Ovary (tissue), 9 donors: ENCODE results near the gene DOCK11. TPM values are rescaled to one million over a fixed set of nuclear protein-coding genes. Genes with fewer than 3 reads are reported as not detected.
A peak's percentile ranks its signal among the peaks of the same experiment; 100 is the strongest.

Experiments
- DNase-seq, 5 donors: peaks; one replicate each; pipeline ENCODE4 v3.0.0-alpha.2; 2019 to 2020
- H3K27ac ChIP-seq, 2 donors: fragments of 200-600 bp; one replicate each; pipeline versions ENCODE4 v1.5.1 to v1.8.0; 2019 to 2022
- H3K27me3 ChIP-seq: fragments of 200-600 bp; one replicate; pipeline ENCODE4 v1.8.0; 2022
- H3K36me3 ChIP-seq: fragments of 200-600 bp; sonication (generic); one replicate; pipeline ENCODE4 v1.5.1; 2019
- H3K4me1 ChIP-seq: one replicate; pipeline ENCODE4 v1.8.1; 2013; ENCODE audit warnings: mild to moderate bottlenecking, moderate library complexity; ENCODE audit not compliant: insufficient read depth
- H3K4me3 ChIP-seq: fragments of 200-600 bp; sonication (generic); one replicate; pipeline ENCODE4 v1.5.1; 2017
- H3K9me3 ChIP-seq, 2 donors: fragments of 200-600 bp in 1 of 2; sonication (generic) in 1 of 2; one replicate each; pipeline versions ENCODE4 v1.5.1 to v1.8.1; 2013 to 2019; ENCODE audit warnings: mild to moderate bottlenecking in 1 of 2, moderate library complexity in 1 of 2
- EP300 ChIP-seq: sonication (generic); formaldehyde crosslinking; IDR thresholded peaks from one replicate; pipeline ENCODE4 v1.6.1; 2017; ENCODE audit warnings: antibody characterized with exemption
- POLR2A ChIP-seq: fragments of 450-650 bp; IDR thresholded peaks from one replicate; pipeline ENCODE4 v1.6.1; 2017; ENCODE audit warnings: antibody characterized with exemption, mild to moderate bottlenecking, moderate library complexity
- WGBS, 3 donors: extraction: QIAGEN DNeasy Blood & Tissue Kit in 1 of 3; methylation state at CpG; one replicate each; pipeline versions ENCODE4 v1.1.5 to v1.1.7; 2013 to 2017; 5-methylcytosine and 5-hydroxymethylcytosine counted together
- intact Hi-C, 4 donors: fragments of 100-400 bp; cut with DNase I; formaldehyde crosslinking; loops; one replicate each; pipeline versions ENCODE4 v1.11.0 to v1.15.1; 2022 to 2023
- polyA plus RNA-seq, 2 donors: library from polyadenylated mRNA; stranded (reverse); fragments of 200-250 nt in 1 of 2; fragments of 350-450 nt in 1 of 2; fragmentation: Illumina TruSeq in 1 of 2; extraction: RNeasy Lipid Tissue Mini Kit (QIAGEN cat#74804) in 1 of 2; gene quantifications; one replicate each; pipeline ENCODE4 v1.2.3, GENCODE V29; 2013 to 2014
- total RNA-seq, 7 donors: library from RNA; depleted of rRNA in 2 of 7; stranded (reverse); fragments of >200 nt in 2 of 7; fragmentation: NEBNext Ultra II Directional in 3 of 7; extraction: Animal tissue kit (Norgen Biotek cat#: 25700) in 3 of 7; gene quantifications; one replicate each; pipeline versions ENCODE4 v1.1.0 to v1.2.4, GENCODE V29; 2016 to 2023
- TF ChIP-seq, protein P1 (sequence below), 3 donors: fragments of 450-650 bp in 2 of 3; fragments of 200-600 bp in 1 of 3; IDR thresholded peaks; one replicate each; pipeline versions ENCODE4 v1.5.1 to v1.8.0; 2016 to 2022; ENCODE audit warnings: antibody characterized with exemption in 3 of 3, mild to moderate bottlenecking in 1 of 3
- donor health status: DM: no; HTN: no; CAD: no; lungs with moderate emphysema.
- donor health status: DM: no; HTN: no; CAD: no.
- donor health status: Bipolar disorder and iron deficiency.
- donor health status: DM: yes; HTN: yes; CAD: no.
- donor health status: DM: no; HTN: no; CAD: no.
- donor health status: DM: yes; HTN: yes; CAD: no.

DOCK11 gene
- total and polyA plus RNA-seq, 9 donors = 3.6 to 18.5 (median 6.1) TPM

DNA sequence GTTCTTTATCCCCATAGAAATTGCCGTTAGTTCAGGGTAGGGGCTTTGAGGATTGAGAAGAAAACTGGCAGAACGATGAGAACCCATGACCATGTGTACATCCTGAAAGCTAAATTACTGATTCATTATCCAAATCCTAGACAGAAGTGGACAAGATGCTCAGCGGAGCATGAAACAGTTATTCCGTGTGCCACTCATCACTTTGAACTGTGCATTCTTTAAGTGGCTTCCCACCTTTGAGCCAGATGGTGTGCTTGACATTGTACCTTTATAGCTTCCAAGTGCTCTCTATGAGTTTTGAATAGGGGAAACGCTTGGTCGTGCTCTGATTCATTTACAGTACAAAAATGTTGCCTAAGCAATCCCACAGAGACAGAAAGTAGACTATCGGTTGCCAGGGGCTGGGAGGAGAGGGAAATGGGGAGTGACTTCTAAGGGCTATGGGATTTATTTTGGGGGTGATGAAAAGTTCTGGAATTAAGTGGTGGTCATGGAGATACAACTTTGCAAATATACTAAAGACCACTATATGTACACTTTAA, 100.0 kb downstream of the DOCK11 start:
- WGBS, 3 donors = 66 to 72% (median 71%) methylated on average over 7 of the region's 7 CpGs
- no peaks in the 10 kb centered on the region for H3K4me1 ChIP-seq
- no peak overlapping the region for H3K4me3 ChIP-seq
- TF ChIP-seq POLR2A = no peak
- TF ChIP-seq, protein P1, sequence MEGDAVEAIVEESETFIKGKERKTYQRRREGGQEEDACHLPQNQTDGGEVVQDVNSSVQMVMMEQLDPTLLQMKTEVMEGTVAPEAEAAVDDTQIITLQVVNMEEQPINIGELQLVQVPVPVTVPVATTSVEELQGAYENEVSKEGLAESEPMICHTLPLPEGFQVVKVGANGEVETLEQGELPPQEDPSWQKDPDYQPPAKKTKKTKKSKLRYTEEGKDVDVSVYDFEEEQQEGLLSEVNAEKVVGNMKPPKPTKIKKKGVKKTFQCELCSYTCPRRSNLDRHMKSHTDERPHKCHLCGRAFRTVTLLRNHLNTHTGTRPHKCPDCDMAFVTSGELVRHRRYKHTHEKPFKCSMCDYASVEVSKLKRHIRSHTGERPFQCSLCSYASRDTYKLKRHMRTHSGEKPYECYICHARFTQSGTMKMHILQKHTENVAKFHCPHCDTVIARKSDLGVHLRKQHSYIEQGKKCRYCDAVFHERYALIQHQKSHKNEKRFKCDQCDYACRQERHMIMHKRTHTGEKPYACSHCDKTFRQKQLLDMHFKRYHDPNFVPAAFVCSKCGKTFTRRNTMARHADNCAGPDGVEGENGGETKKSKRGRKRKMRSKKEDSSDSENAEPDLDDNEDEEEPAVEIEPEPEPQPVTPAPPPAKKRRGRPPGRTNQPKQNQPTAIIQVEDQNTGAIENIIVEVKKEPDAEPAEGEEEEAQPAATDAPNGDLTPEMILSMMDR (IDR thresholded peaks at IDR 0.05) = no peak
- no peak for TF ChIP-seq EP300
- intact Hi-C loops = no loop called here
- H3K27me3 ChIP-seq = no peaks in the 10 kb centered on the region
- H3K27ac ChIP-seq = no peak overlapping the region
- H3K36me3 ChIP-seq = no peaks in the 10 kb centered on the region
- H3K9me3 ChIP-seq = no peaks in the 10 kb centered on the region
- DNase-seq = no peak

- no peaks in the 10 kb centered on the region for H3K4me1 ChIP-seq
- H3K36me3 ChIP-seq = no peaks in the 10 kb centered on the region
- H3K27ac ChIP-seq = no peak overlapping the region
- TF ChIP-seq, protein P1 (IDR thresholded peaks at IDR 0.05) = no peak
- no peak for TF ChIP-seq POLR2A
- no peak for TF ChIP-seq EP300
- intact Hi-C loops = no loop called here
- no peaks in the 10 kb centered on the region for H3K9me3 ChIP-seq
- DNase-seq = no peak
- H3K4me3 ChIP-seq = no peak overlapping the region
- no peaks in the 10 kb centered on the region for H3K27me3 ChIP-seq
Observed at GRCh38 chrX:118596390-118596789, 100.8 kb downstream of the DOCK11 start.

- WGBS, 3 donors = 18 to 23% (median 18%) methylated on average over 7 of the region's 7 CpGs
- H3K4me3 ChIP-seq = no peak overlapping the region
- H3K4me1 ChIP-seq = no peaks in the 10 kb centered on the region
- no peaks in the 10 kb centered on the region for H3K36me3 ChIP-seq
- peak in 4 of 5 donors; percentile 14 to 62 (median 36) for DNase-seq
- no peaks in the 10 kb centered on the region for H3K9me3 ChIP-seq
- H3K27me3 ChIP-seq = no peaks in the 10 kb centered on the region
- intact Hi-C loops = loop anchor here in 1 of 4 donors (10.0 kb wide), 1 partner anchor 149 kb away; no protein-coding TSS in a partner anchor
- TF ChIP-seq, protein P1 (IDR thresholded peaks at IDR 0.05) = peak; percentile 28 to 51 (median 46)
- TF ChIP-seq EP300 = no peak
- TF ChIP-seq POLR2A = no peak
- H3K27ac ChIP-seq = no peak overlapping the region
Observed at GRCh38 chrX:118603981-118604380, 108.4 kb downstream of the DOCK11 start.

- H3K27me3 ChIP-seq = no peaks in the 10 kb centered on the region
- intact Hi-C loops = no loop called here
- WGBS, 3 donors = 64 to 81% (median 74%) methylated on average over 2 of the region's 2 CpGs
- no peak overlapping the region for H3K4me3 ChIP-seq
- H3K4me1 ChIP-seq = no peaks in the 10 kb centered on the region
- TF ChIP-seq EP300 (no peak), POLR2A (no peak)
- TF ChIP-seq, protein P1 (IDR thresholded peaks at IDR 0.05) = no peak
- no peaks in the 10 kb centered on the region for H3K36me3 ChIP-seq
- H3K9me3 ChIP-seq = no peaks in the 10 kb centered on the region
- H3K27ac ChIP-seq = no peak overlapping the region
- no peak for DNase-seq
Observed at GRCh38 chrX:118612290-118612689, 116.7 kb downstream of the DOCK11 start.
